Activated CD4-positive, alpha-beta T cell treated with anti-CD3 and anti-CD28 coated beads for 24 hours (primary cell): ENCODE data around the gene RPS6KA2.

Experiments used
- DNase-seq, 2 donors: peaks; one replicate each; pipeline ENCODE4 v3.0.0-alpha.2; 2020; ENCODE audit warnings: low read depth in 2 of 2

Gene RPS6KA2

DNA sequence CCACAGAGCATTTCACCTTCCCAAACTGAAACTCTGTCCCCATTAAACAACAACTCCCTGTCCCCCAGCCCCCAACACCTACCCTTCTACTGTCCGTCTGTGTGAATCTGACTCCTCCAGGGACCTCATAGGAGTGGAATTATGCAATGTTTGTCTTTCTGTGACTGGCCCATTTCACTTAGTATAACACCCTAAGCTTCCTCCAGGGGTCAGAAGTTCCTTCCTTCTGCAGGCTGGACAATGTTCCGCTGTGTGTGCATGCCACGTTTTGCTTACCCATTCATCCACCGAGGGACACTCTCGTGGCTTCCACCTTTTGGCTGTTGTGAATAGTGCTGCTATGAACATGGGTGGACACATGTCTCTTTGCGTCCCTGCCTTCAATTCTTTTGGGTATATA lies 206.7 kb downstream of the RPS6KA2 start:
- no peak for DNase-seq

DNA sequence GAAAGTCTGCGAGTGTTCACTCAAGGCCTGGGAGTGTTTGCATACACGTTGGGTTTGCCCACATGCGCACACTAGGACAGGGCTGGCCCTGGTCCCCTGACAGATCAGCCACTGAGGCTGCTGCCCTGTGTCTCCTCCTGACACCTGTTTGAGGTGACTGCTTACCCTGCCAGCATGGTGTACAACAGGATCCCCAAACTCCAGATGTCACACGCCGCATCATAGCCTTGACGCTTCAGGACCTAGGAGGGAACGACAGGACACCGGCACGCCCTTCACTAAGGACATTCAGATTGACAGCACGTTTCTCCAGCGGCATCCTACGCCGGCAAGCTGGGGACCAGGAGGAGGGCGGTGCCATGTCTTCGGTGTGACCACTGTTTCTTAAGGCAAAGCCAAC lies 207.3 kb downstream of the RPS6KA2 start:
- no peak for DNase-seq

DNA sequence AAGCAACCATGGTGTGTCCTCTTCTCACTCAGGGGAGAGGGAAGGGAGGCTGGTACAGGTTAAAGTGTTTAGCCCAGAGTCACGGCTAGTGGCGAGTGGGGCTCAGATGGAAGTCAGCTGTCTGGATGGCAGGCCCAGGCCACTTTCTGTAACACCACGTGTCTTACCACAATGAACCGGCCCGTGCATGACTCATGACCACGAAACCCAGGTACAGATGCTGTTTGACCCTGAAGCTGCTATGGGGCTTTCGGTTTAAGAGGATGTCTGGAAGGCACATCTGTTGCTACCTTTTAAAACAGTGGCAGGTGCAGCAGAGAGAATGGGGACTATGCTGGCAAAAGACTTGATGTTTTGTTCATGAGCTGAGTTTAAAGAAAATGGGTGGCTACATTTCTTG lies 207.8 kb downstream of the RPS6KA2 start:
- peak in 1 of 2 donors; percentile 31 for DNase-seq

DNA sequence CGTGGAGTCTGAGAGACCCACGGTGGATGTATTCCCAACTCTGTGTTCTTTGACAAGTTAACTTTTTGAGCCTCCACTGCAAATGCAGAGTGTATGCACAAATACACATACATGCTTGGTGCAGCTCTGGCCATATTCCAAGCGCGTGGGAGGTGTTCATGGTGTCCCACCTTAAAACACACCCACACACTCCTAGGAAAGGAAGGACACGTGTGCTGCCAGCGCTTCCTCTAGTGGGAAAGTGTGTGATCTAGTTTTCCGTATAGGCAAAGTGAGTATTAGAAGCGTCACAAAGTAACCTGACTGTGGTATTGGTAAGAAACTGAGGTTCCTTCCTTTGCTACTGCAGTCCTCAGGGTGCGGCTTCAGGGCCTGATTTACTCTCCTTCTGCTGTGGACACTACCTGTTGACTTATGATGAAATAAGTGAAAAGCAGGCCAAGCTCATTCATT lies 208.3 kb downstream of the RPS6KA2 start:
- DNase-seq = no peak

DNA sequence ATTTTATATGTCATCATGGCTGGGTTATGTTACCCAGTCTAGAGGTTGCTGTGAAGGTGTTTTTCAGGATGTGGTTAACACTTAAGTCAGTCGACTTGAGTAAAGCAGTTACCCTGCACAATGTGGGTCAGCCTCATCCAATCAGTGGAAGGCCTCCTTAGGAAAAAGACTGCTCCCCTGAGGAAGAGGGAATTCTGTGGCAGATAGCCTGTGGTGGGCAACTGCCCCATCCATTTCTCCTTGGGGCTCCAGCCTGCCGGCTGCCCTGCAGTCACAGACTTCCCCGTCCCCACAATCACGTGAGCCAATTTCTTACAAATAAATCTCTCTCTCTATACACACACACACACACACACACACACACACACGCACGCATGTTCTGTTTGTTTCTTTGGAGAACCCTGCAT lies 209.8 kb downstream of the RPS6KA2 start:
- DNase-seq = peak in 1 of 2 donors; percentile 15

DNA sequence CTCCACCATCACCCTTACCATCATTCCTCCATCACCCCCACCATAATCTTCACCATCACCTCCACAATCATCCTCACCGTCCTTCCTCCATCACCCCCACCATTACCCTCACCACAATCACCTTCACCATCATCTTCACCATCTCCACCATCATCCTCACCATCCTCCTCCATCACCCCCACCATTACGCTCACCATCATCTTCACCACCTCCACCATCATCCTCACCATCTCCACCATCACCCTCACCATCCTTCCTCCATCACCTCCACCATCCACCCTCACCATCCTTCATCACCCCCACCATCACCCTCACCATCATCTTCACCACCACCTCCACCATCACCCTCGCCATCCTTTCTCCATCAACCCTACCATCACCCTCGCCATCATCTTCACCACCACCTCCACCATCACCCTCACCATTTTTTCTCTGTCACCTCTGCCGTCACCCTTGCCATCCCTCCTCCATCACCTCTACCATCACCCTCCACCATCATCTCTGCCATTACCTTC lies 211.2 kb downstream of the RPS6KA2 start:
- DNase-seq = no peak

DNA sequence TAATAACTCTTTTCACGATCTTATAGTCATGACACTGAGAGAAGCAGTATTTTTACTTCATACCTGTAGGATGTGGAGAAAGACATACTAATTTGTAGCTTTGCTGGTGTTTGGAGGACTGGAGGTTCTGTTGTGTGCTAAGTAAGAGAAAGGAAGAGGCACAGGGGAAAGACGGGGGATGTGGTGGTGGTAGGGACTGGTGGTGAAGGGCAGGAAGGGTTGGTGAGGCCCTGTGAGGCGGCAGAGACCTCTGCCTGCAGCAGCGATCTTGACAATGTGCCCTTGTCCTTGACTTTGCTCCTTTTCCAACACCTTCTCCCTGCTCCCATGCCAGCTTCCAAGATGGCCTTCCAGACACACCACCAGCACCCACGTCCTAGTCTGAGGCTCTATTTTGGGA lies 211.7 kb downstream of the RPS6KA2 start:
- DNase-seq = no peak

DNA sequence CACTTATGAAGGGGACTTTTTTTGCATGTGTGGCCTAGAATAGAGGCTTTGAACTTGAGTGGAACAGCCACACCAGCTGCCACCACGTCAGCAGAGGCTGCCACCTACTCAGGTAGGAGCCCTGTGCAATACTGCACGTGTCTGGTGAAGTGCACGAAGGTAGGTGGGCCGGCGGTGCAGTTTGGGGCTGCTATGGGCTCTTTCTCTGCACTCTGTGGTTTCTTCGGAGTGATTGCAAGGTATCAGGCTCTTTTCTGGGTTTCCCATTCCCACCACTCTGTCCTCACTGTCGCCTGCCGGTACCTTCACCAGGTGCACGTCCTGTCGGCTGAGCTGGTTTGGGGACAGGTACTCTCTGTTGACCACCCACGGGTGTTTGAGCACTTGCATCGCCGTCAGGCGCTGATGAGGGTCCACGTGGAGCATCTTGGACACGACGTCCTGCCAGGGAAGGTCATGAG lies 213.5 kb downstream of the RPS6KA2 start:
- no peak for DNase-seq

DNA sequence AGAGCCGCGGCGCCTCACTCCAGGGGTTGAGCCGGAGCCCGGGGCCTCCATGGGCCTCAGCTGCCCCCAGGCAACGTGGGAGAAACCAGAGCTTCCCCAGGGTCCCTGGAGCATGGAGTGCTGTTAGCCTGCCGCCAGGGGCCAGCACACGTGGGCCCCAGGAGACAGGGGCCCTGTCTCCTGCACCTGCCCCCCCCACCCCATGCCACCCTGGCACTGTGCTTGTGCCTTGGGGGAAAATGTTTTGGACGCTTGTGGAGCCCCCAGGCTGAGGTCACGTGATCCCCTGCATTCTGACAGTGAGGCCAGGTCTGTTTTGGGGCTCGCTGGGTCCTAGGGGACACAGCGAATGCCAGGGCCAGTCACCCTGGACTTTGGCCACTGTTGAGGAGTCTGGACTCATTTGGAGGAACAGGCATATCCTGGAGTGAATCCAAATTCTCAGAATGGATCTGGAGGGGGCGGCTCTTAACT lies 214.1 kb downstream of the RPS6KA2 start:
- DNase-seq = no peak

DNA sequence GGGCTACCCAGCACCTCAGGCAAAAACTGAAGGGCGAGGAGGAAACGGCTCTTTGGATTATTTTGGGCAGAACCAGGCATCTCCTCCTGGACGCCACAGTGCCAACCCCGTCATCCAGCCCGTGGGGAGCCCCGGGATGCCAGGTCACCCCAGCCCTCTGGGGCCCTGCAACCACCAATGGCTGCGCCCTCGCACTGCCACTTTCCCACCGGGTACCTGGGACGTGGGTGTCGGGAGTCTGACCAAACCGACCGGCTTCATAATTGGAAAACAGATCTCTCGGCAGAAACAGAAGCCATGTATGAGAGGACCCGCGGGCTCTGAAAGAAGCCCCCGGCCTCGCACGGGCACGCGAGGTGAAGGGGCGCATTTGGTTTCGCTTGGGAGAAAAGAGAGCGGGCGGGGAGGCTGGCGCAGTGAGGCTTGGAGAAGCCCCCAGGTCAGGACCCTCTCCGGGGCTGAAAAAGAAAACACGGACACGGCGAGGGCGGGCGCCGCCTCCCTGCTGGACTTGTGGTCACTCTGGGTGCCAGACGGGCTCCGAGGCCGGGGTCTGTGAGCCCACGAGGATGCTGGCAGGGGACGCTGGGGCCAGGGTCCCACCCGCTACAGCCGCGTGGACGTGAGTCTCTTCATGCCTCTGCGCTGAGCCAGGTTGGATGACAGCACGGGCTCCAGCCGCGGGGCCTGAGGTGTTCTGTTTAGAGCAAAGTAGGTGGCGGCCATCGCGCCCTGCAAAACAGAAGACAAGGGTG lies 214.7 kb downstream of the RPS6KA2 start:
- DNase-seq = no peak

DNA sequence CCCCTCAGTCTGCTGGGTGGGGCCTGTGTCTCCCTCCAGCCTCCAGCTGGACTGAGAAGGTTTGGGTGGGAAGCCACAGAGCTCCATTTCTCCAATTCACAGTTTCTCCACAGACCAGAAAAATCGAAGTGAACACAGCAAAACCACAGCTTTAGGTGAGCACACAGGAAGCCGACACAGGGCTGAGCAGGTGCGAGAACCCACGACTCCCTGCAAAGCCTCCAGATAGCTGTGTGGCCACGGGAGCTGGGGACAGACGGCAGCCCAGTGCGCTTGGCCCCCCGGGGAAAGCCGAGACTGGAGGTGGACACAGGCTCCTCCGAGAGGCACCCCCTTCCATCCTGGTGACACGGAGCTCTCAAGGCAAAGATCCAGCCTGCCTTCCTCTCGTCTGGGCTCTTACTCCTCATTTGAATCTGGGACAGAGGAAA lies 215.3 kb downstream of the RPS6KA2 start:
- no peak for DNase-seq

DNA sequence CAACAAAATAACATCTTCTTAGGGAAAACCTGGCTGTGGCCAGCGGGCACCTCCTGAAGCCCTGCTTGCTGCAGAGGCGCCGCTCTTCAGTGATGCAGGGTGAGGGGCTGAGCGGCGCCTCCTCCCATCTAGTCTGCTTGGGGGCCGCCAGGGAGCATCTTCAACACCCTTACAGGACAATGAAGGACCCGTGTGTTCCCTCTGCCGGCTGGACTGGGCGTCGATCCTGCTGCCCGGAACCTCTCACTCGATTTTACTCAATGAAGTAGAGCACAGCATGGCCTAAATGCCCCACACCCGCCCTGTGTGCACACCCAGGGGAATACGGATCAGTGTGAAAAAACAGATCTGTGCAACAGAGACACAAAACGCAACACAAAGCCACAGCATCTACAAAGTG lies 215.8 kb downstream of the RPS6KA2 start:
- no peak for DNase-seq

DNA sequence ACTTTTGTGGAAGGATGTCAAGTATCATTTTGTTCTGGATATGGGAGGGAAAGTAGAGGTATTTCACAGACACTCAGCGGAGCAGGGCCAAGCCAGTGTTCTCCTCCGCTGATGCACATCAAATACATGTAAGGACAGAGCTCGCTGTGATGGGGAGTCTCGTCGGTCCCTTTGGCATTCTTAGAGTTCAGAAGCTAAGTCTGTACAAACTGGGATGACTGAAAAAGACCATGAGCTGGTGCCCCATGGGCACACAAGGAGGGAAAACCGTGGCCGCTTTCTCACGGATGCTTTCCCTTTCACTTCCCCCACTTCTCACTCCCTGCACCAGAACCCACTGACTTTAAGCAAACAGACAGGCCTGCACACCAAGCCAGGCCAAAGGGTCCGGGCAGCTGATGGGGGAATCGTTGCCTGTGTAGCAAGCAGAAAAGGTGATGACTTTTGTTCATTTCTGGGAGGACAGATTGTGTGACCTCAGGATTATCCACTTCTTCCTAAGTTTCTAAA lies 216.6 kb downstream of the RPS6KA2 start:
- DNase-seq = no peak

DNA sequence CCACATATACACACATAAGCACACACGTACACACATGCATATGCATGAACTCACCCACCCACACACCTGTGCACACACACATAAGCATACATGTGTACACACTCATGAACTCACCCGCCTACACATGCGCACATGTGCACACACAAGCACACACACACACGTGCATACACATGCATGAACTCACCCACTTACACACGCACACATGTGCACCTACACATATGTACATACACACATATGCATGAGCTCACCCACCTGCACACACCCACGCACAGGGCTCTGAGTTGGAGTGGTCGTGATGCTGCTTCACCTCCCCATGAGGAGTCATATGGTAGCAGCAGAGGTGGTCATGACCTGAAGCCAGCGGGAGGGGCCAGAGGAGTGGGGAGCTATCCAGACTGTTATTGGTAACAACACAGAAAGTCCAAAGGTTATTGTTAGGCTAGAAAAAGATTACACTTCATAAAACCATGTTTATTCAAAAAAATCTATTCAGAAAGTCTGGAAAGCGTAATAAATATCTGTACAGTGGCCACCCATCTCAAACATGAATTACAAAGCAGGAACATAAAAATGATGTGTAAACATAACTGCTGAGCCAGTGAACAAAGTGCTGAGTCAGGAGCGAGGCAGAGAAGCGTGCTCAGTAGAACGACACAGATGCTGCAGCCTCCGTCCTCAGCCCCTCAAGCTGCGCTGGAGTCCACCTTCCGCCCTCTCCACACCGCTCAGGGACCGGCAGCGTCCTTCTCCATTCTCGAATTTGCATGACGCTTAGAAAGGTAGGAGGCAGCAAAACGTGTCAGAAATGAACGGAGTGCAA lies 217.9 kb downstream of the RPS6KA2 start:
- no peak for DNase-seq

DNA sequence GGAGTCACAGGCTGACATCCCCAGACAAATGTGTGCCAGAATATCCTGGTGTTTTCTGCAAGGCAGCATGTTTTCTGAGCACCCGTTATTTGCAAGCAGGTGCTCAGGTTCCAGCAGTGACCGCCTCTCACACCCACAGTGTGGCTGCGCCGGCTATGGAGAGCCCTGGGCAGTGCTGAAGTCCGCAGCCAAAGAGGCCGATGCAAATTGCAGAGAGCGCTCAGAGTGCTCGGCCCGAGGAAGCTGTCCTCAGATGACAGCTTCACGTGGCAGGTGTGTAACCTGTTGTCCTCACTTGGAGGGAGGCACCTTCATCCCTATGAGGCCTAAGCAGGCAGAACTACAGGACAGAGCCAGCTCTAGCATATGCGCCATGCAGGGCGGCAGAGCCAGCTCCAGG lies 220.9 kb downstream of the RPS6KA2 start:
- no peak for DNase-seq

DNA sequence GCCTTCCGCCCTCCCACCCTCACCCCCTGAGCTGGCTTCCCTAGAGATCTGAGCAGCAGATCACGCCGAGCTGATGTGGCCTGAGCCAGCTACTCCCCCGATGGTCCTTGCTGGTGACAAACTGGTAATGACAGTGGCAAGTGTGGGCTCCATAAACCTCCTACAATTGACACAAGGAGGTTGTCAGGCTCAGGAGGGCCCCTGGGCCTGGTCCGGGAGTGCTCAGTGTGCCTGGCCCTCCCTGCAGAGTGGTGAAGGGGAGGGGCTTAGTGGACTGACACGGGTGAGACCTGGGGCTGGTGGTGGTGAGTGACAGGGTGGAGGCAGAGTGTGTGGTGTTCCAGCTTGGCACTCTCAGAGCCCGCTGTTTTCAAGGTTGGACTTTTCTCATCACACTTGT lies 221.7 kb downstream of the RPS6KA2 start:
- DNase-seq = no peak

DNA sequence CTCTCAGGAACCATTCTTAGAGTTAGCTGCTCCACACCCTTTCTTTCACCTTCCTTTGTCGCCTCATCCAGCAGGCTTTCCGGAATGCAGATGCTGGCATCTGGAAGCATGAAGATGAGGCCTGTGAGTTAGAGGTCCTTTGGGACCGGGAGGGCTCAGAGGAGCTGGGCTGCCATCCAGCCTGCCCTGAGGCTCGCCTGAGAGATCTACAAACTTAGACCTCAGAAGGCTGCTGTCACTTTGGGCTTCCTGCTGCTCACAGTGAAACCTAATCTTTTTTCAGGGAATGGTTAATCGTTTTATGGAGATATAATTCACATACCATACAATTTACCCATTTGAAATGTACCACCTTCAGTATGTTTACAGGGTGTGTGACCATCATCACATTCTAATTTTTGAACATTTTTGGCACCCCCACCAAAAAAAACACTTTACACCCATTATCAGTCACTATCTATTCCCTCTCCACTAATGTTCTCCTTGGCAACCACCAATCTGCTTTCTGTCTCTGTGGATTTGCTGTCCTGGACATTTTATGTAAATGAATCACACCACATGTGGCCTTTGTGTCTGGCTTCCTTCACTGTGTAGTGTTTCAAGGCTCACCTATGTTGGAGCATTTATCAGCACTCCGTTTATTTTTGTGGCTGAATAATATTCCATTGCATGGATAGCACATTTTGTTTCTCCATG lies 224.3 kb downstream of the RPS6KA2 start:
- DNase-seq = no peak

DNA sequence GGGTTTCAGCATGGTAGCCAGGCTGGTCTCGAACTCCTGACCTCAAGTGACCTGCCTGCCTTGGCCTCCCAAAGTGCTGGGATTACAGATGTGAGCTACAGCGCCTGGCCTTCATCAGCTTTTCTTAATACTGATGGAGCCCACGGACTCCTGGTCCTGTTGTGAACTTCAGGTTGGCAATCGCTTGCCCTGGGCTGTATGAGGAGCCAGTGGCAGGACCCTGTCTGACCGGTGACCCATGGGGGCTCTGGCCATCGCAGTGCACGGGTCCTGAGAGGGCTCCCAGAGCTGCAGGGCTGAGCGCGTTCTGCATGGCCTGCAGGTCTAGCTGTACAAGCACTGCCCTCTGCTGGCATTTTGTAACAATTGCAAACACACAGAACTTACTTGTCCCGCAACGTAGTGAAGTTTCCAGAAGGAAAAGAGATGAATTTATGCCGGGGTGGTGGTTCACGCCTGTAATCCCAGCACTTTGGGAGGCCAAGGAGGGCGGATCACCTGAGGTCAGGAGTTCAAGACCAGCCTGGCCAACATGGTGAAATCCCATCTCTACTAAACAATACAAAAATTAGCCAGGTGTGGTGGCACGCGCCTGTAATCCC lies 226.3 kb downstream of the RPS6KA2 start:
- peak in 1 of 2 donors; percentile 46 for DNase-seq

DNA sequence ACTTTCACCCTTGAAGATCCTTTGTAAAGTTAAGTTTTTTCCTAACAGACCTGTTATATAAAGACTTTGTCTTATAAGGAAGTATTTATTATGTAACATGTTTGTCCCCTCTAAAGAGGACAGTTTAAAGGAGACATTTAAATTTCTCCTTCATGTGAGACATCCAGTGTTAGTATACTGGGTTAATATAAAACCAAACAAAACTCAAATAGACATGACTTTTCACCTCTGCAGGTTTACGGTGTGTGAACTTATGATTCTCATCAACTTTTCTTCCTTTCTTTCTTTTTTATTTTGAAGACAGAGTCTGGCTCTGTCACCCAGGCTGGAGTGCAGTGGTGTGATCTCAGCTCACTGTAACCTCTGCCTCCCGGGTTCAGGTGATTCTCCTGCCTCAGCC lies 226.9 kb downstream of the RPS6KA2 start:
- DNase-seq = no peak

DNA sequence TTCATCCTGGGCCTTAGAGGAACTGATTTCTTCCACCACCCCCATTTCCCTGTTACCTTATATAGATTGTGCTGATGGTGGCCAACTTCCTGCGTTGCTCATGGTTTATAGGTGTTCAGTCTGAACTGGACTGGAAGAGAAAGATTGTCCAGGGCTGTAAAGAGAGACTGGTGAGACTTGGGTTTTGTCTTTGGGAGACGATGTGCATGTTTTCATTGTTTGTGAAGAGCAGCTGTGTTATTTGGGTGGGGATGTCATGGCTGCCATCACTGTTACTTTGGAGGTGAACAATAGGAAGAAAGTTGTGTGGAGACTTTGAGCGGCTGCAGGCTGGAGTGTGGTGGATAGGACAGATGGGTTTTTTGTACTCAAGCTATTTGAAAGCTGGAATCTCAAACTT lies 228.7 kb downstream of the RPS6KA2 start:
- DNase-seq = no peak

DNA sequence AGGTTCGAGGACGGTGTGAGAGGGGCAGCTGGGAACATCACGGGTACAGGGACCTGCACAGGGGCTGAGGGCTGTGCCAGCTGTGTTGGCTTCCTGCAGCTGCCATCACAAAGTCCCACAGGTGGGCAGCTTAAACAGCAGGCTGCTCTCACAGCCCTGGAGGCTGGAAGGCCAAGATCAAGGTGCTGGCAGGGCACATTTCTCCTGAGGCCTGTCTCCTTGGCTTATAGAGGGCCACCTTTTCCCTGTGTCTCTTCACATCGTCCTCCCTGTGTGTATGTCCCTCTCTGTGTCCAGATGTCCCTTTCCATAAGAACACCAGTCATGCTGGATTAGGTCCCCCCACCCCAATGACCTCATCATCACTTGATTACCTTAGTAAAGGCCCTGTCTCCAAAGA lies 229.2 kb downstream of the RPS6KA2 start:
- no peak for DNase-seq
